ENCODE results near the gene EMD. TPM values are rescaled to one million over a fixed set of nuclear protein-coding genes. Genes with fewer than 3 reads are reported as not detected.

Gene EMD
- total RNA-seq, 1 donor from 2014 or later: 55.6 TPM

DNA sequence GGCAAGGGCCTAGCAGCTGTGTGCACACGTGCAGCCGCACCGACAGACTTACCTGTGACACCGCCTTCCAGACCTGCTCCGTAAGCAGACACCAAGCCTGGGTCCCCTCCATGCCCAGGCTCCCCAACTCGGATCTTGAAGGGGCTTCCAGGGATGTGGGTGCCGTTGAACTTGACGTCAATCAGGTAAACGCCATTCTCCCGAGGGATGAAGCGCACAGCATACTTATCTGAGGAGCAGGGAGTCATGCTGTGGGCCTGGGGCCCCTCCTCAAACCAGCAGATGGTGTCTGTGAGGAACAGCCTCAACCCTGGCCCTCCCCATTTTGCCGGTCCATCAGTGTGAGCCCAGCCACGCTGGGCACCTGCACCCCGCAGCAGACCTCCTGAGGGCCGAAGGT, 29.1 kb upstream of the EMD start:
- Histone ChIP-seq H3K27ac (replicated peaks) (no peak overlapping the region), H3K36me3 (peaks cover 66% of the 10 kb centered on the region), H3K9me3 (replicated peaks) (no peaks in the 10 kb centered on the region), H3K27me3 (ENCODE audit: low read depth) (no peaks in the 10 kb centered on the region), H3K4me3 (no peak overlapping the region), H3K4me1 (peaks cover 15% of the 10 kb centered on the region)
- no peak for DNase-seq
- intact Hi-C loops (cut with micrococcal nuclease): no loop called here
- TF ChIP-seq, protein P1, sequence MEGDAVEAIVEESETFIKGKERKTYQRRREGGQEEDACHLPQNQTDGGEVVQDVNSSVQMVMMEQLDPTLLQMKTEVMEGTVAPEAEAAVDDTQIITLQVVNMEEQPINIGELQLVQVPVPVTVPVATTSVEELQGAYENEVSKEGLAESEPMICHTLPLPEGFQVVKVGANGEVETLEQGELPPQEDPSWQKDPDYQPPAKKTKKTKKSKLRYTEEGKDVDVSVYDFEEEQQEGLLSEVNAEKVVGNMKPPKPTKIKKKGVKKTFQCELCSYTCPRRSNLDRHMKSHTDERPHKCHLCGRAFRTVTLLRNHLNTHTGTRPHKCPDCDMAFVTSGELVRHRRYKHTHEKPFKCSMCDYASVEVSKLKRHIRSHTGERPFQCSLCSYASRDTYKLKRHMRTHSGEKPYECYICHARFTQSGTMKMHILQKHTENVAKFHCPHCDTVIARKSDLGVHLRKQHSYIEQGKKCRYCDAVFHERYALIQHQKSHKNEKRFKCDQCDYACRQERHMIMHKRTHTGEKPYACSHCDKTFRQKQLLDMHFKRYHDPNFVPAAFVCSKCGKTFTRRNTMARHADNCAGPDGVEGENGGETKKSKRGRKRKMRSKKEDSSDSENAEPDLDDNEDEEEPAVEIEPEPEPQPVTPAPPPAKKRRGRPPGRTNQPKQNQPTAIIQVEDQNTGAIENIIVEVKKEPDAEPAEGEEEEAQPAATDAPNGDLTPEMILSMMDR (IDR thresholded peaks at IDR 0.05; ENCODE audit: borderline replicate concordance): no peak

- Histone ChIP-seq H3K4me1 (peaks cover 15% of the 10 kb centered on the region), H3K4me3 (no peak overlapping the region), H3K27me3 (ENCODE audit: low read depth) (no peaks in the 10 kb centered on the region), H3K27ac (replicated peaks) (peak overlapping the region; percentile 5), H3K36me3 (peaks cover 72% of the 10 kb centered on the region), H3K9me3 (replicated peaks) (no peaks in the 10 kb centered on the region)
- TF ChIP-seq, protein P1 (IDR thresholded peaks at IDR 0.05; ENCODE audit: borderline replicate concordance): no peak
- intact Hi-C loops (cut with micrococcal nuclease): no loop called here
- DNase-seq: no peak
These were observed 28.5 kb upstream of the EMD start for GRCh38 chrX:154350429-154351182.

DNA sequence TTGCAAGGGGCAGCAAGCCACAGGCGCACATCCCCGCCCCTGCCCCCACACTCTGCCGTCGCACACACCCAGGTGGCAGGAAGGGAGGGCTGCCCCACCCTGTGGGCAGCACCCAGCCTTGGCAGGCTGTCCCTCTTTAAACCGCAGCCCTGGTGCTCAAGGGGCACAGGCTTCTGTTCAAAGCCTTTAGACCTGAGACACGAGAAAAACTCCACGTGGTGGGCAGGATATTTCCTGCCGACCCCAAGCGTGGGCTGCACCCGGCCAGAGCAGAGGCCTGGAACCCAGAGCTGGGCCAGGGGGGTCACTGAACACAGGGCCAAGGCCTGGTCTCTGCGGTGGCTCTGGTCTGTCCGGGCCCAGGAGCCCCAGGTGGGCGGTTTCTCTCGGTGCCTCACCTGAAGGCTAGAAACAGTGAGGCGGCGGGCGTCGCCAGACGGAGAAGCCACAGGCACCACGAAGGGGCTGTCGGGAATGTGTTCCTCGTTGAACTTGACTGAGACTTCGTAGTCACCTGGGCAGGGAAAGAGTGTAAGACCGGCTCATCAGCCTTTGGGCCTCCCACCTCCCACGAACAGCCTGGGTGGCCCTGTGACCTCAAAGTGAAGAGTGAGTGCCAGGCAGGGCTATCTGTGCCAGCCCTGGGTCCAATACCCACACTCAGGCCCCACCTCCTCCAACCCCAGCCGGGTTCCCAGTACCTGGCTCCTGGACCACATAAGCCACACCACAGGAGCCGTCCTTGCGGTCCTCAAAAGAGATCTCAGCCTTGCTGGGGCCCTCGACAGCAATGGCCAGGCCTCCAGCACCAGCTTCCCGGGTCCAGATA, 27.7 kb upstream of the EMD start:
- TF ChIP-seq, protein P1 (IDR thresholded peaks at IDR 0.05; ENCODE audit: borderline replicate concordance): no peak
- intact Hi-C loops (cut with micrococcal nuclease): no loop called here
- peaks cover 79% of the 10 kb centered on the region for H3K36me3 ChIP-seq
- no peak for DNase-seq
- H3K4me3 ChIP-seq: no peak overlapping the region
- no peaks in the 10 kb centered on the region for H3K9me3 ChIP-seq (replicated peaks)
- no peaks in the 10 kb centered on the region for H3K27me3 ChIP-seq (ENCODE audit: low read depth)
- peak overlapping the region; percentile 12 for H3K27ac ChIP-seq (replicated peaks)
- H3K4me1 ChIP-seq: peaks cover 15% of the 10 kb centered on the region

- Histone ChIP-seq H3K27ac (replicated peaks) (peak overlapping the region; percentile 12), H3K4me1 (peaks cover 16% of the 10 kb centered on the region), H3K9me3 (replicated peaks) (no peaks in the 10 kb centered on the region), H3K36me3 (peaks cover 85% of the 10 kb centered on the region), H3K27me3 (ENCODE audit: low read depth) (no peaks in the 10 kb centered on the region), H3K4me3 (no peak overlapping the region)
- intact Hi-C loops (cut with micrococcal nuclease): no loop called here
- TF ChIP-seq, protein P1 (IDR thresholded peaks at IDR 0.05; ENCODE audit: borderline replicate concordance): no peak
- no peak for DNase-seq
These were observed 27.1 kb upstream of the EMD start for GRCh38 chrX:154352012-154352401.

GRCh38 chrX:154352466-154352865, 26.6 kb upstream of the EMD start:
- no peaks in the 10 kb centered on the region for H3K27me3 ChIP-seq (ENCODE audit: low read depth)
- DNase-seq: no peak
- peaks cover 89% of the 10 kb centered on the region for H3K36me3 ChIP-seq
- H3K9me3 ChIP-seq (replicated peaks): no peaks in the 10 kb centered on the region
- peaks cover 19% of the 10 kb centered on the region for H3K4me1 ChIP-seq
- peak overlapping the region; percentile 12 for H3K27ac ChIP-seq (replicated peaks)
- intact Hi-C loops (cut with micrococcal nuclease): no loop called here
- no peak overlapping the region for H3K4me3 ChIP-seq
- TF ChIP-seq, protein P1 (IDR thresholded peaks at IDR 0.05; ENCODE audit: borderline replicate concordance): no peak
